Endothelial cell of umbilical vein (primary cell): ENCODE measurements around the gene LRRN4.

Experiments
- POLR2A ChIP-seq: IDR thresholded peaks from 2 replicates; pipeline ENCODE4 v1.6.1; 2012; ENCODE audit warnings: low read depth, mild to moderate bottlenecking, control low read depth, low read length
- POLR2AphosphoS5 ChIP-seq: IDR thresholded peaks from 2 replicates; pipeline ENCODE4 v1.6.1; 2012; ENCODE audit warnings: low read depth, mild to moderate bottlenecking, control low read depth, low read length, moderate library complexity; ENCODE audit not compliant: insufficient read depth
- TF ChIP-seq, protein P1 (sequence below), 2 donors: IDR thresholded peaks; 1 replicate in 1 of 2; 2 replicates in 1 of 2; pipeline ENCODE4 v1.5.1; 2011; ENCODE audit warnings: low read length in 2 of 2, mild to moderate bottlenecking in 2 of 2, moderate library complexity in 2 of 2, control low read depth in 1 of 2, inconsistent platforms in 1 of 2, low read depth in 1 of 2; ENCODE audit not compliant: insufficient read depth in 1 of 2; ENCODE audit errors: extremely low read depth in 1 of 2
- TF ChIP-seq, protein P2 (sequence below): IDR thresholded peaks from 2 replicates; pipeline ENCODE4 v1.6.1; 2011; ENCODE audit not compliant: insufficient read depth, insufficient read length

DNA sequence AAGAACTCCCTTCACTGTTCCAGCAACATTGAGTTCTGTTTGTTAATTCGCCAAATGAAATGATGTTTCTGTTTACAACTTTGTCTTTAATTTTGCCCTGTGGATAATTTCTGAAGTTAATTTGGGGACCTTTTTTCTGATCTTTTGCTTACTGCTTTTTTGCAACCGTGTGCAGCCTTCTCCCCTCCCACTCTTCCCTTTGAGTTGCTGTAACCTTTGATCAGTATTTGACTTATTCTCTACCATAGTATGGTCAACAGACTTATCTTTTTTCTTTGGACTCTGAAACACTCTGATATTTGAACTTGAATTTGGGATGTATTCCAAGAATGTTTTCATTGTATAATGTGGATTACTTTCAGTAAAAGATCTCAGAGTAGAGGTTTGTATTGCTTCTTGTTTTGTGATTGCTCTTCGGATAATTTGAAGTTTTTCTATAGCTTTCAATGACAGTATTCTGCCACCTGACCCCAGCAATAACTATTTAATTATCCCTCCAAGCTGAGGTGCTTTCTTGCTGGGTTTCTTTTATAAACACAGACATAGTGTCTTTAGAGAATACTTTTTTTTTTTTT is 46.2 kb downstream of the LRRN4 start:
- TF ChIP-seq, protein P1, sequence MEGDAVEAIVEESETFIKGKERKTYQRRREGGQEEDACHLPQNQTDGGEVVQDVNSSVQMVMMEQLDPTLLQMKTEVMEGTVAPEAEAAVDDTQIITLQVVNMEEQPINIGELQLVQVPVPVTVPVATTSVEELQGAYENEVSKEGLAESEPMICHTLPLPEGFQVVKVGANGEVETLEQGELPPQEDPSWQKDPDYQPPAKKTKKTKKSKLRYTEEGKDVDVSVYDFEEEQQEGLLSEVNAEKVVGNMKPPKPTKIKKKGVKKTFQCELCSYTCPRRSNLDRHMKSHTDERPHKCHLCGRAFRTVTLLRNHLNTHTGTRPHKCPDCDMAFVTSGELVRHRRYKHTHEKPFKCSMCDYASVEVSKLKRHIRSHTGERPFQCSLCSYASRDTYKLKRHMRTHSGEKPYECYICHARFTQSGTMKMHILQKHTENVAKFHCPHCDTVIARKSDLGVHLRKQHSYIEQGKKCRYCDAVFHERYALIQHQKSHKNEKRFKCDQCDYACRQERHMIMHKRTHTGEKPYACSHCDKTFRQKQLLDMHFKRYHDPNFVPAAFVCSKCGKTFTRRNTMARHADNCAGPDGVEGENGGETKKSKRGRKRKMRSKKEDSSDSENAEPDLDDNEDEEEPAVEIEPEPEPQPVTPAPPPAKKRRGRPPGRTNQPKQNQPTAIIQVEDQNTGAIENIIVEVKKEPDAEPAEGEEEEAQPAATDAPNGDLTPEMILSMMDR (IDR thresholded peaks at IDR 0.05; ENCODE audit: extremely low read depth in 1 of 2, insufficient read depth in 1 of 2, low read depth in 1 of 2, low read length in 2 of 2) = no peak
- TF ChIP-seq POLR2AphosphoS5 (no peak), POLR2A (no peak)
- TF ChIP-seq, protein P2, sequence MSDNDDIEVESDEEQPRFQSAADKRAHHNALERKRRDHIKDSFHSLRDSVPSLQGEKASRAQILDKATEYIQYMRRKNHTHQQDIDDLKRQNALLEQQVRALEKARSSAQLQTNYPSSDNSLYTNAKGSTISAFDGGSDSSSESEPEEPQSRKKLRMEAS = no peak
